ENCODE results near the gene CACUL1. TPM values are rescaled to one million over a fixed set of nuclear protein-coding genes. Genes with fewer than 3 reads are reported as not detected.
"Not testable (repeated sequence)": the region's sequence is repeated elsewhere in the genome, so short reads cannot be mapped to it uniquely, and the experiment has no call there.

CACUL1 gene
- total RNA-seq, 4 donors from 2014 or later: 20.8 to 33.7 (median 28.2) TPM

DNA sequence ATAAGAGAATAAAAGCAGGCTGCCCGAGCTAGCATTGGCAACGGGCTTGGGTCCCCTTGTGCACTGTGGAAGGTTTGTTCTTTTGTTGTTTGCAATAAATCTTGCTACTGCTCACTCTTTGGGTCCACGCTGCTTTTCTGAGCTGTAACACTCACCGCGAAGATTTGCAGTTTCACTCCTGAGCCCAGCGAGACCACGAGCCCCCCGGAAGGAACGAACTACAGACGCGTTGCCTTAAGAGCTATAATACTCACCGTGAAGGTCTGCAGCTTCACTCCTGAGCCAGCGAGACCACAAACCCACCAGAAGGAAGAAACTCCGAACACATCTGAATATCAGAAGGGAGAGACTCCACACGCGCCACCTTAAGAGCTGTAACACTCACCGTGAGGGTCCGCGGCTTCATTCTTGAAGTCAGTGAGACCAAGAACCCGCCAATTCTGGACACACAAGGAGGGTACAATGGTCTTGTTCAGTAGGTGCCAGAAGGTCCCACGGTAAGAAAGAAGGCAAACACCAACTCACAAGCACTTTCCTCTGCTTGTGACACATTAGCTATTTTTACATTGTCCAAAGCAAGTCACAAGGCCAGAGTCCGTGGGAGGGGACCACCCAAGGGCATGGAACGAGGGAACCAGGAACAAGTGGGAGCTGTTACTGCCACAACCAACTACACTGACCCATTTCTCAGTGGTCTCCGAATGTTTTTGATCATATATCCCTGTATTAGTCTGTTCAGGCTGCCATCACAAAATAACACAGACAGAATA lies 29.2 kb upstream of the CACUL1 start:
- no peak for TF ChIP-seq POLR2A (IDR thresholded peaks at IDR 0.05)
- TF ChIP-seq CTCF (IDR thresholded peaks at IDR 0.05): no peak
- DNase-seq (ENCODE audit: low spot score in 2 of 2): peak in 1 of 2 donors; percentile 61
- intact Hi-C loops (cut with DNase I; ENCODE audit: low total_unique reads): no loop called here
- no peak overlapping the region for H3K4me3 ChIP-seq (ENCODE audit: low read depth, poor library complexity, severe bottlenecking)
- WGBS, 2 donors: 89% methylated on average over 24 of the region's 24 CpGs

DNA sequence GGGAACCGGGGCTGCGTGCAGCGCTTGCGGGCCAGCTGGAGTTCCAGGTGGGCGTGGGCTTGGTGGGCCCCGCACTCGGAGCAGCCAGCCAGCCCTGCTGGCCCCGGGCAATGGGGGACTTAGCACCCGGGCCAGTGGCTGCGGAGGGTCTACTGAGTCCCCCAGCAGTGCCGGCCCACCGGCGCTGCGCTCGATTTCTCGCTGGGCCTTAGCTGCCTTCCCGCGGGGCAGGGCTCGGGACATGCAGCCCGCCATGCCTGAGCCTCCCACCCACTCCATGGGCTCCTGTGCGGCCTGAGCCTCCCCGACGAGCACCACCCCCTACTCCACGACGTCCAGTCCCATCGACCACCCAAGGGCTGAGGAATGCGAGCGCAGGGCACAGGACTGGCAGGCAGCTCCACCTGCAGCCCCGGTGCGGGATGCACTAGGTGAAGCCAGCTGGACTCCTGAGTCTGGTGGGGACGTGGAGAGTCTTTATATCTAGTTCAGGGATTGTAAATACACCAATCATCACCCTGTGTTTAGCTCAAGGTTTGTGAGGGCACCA lies 28.2 kb upstream of the CACUL1 start:
- WGBS, 2 donors: 90 to 96% methylated on average over 20 to 26 of the region's 31 CpGs
- intact Hi-C loops (cut with DNase I; ENCODE audit: low total_unique reads): not testable (repeated sequence)
- DNase-seq (ENCODE audit: low spot score in 2 of 2): peak in 1 of 2 donors; percentile 72

GRCh38 chr10:118781541-118781940 lies 26.8 kb upstream of the CACUL1 start:
- intact Hi-C loops (cut with DNase I; ENCODE audit: low total_unique reads): no loop called here
- WGBS, 2 donors: 83 to 88% methylated on average over 3 to 4 of the region's 4 CpGs
- TF ChIP-seq CTCF (IDR thresholded peaks at IDR 0.05) (no peak), POLR2A (IDR thresholded peaks at IDR 0.05) (no peak)
- DNase-seq (ENCODE audit: low spot score in 2 of 2): peak in 1 of 2 donors; percentile 48
- H3K4me3 ChIP-seq (ENCODE audit: low read depth, poor library complexity, severe bottlenecking): no peak overlapping the region

More for the DNA sequence above, 28.2 kb upstream of the CACUL1 start:
- not testable (repeated sequence) for H3K4me3 ChIP-seq (ENCODE audit: low read depth, poor library complexity, severe bottlenecking)

DNA sequence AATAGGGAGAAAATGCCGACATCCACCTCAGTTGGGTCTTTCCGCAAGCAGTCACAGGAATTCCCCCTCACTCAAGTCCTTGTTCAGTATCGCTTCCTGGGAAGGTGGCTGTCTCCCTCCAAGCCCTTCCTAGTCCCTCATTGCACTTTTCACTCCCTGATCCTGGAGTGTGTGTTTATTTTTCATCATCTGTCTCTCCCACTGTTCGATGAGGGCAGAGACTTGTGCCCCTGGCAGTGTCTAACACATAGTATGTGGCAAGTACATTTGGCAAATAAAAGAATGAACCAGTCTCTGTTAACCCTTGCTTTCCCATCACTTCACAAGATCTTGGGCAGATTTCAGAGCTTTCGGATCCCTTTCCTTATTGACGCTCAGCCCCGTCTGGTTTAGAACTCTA lies 24.0 kb upstream of the CACUL1 start:
- DNase-seq (ENCODE audit: low spot score in 2 of 2): no peak
- WGBS, 2 donors: 80 to 83% methylated on average over 7 of the region's 7 CpGs
- TF ChIP-seq CTCF (IDR thresholded peaks at IDR 0.05) (no peak), POLR2A (IDR thresholded peaks at IDR 0.05) (no peak)
- intact Hi-C loops (cut with DNase I; ENCODE audit: low total_unique reads): no loop called here
- H3K4me3 ChIP-seq (ENCODE audit: low read depth, poor library complexity, severe bottlenecking): no peak overlapping the region

DNA sequence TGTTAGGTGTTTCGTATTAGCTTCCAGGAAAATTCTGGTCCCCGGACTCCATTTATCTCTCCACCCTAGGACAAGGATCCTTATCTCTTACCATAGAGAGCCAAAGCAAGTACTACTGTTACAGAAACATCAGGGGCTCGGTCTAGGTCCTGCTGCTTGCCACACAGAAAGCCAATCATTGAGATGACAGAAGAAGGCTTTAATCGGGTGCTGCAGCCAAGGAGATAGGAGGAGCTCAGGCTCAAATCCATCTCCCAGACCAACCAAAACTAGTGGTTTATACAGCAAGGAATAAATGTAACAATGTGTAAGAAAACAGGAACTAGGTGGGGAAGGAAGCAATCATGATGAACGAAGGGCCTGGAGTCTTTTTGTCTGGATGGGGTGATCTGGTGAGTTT lies 22.2 kb upstream of the CACUL1 start:
- intact Hi-C loops (cut with DNase I; ENCODE audit: low total_unique reads): no loop called here
- DNase-seq (ENCODE audit: low spot score in 2 of 2): no peak
- no peak overlapping the region for H3K4me3 ChIP-seq (ENCODE audit: low read depth, poor library complexity, severe bottlenecking)
- TF ChIP-seq CTCF (IDR thresholded peaks at IDR 0.05) (no peak), POLR2A (IDR thresholded peaks at IDR 0.05) (no peak)
- 69 to 78% methylated on average over 4 to 5 of the region's 5 CpGs for WGBS, 2 donors

GRCh38 chr10:118776033-118776432 lies 21.3 kb upstream of the CACUL1 start:
- no peak for DNase-seq (ENCODE audit: low spot score in 2 of 2)
- intact Hi-C loops (cut with DNase I; ENCODE audit: low total_unique reads): no loop called here
- H3K4me3 ChIP-seq (ENCODE audit: low read depth, poor library complexity, severe bottlenecking): no peak overlapping the region
- WGBS, 2 donors: 89 to 92% methylated on average over 3 of the region's 3 CpGs
- TF ChIP-seq CTCF (IDR thresholded peaks at IDR 0.05): no peak
- TF ChIP-seq POLR2A (IDR thresholded peaks at IDR 0.05): no peak
